Measurements from ENCODE around the gene ZSWIM4.
"Not testable (repeated sequence)": the region's sequence is repeated elsewhere in the genome, so short reads cannot be mapped to it uniquely, and the experiment has no call there.

ZSWIM4 gene

DNA sequence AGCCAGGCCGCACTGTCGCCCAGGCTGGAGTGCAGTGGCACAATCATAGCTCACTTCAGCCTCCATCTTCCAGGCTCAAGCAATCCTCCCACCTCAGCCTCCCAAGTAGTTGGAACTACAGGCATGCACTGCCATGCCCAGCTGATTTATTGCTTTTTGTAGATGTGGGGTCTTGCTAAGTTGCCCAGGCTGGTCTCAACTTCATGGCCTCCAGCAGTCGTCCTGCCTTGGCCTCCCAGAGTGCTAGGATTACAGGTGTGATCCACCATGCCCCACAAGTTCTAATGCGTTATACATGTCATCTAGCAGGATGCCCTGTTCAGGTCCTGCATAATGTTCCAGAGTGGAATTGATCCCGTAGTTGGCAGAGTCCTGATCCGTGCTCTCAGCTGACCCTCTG, 16.4 kb upstream of the ZSWIM4 start:
- DNase-seq, result no peak

DNA sequence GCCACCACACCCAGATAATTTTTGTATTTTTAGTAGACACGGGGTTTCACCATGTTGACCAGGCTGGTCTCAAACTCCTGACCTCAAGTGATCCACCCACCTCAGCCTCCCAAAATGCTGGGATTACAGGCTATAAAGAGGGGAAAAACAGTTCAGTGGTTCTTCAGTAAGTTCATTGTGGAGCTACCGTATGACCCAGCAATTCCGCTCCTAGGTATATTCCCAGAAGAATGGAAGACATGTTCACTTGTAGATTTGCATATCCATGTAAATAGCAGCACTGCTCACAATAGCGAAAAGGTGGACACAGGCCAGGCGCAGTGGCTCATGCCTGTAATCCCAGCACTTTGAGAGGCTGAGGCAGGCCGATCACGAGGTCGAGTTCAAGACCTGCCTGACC, 15.4 kb upstream of the ZSWIM4 start:
- not testable (repeated sequence) for DNase-seq

DNA sequence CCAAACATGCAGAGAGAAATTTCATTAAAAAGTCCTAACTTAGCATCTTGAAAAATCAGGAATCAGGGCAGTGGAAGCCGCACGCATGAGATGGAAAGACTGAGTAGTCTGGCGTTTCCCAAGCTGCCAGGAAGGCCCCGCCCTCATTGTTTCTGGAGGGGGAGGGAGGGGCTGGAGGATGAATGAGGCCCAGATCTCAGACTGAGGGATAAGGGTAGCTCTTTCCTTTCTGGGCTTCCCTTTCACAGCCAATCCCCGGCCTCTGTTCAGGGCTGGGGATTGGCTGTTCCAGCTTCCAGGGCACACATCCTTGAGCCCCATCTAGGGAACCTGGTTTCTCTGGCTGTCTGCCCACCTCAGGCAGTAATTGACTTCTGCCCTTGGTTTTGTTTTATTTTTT, 13.7 kb upstream of the ZSWIM4 start:
- DNase-seq, result no peak

DNA sequence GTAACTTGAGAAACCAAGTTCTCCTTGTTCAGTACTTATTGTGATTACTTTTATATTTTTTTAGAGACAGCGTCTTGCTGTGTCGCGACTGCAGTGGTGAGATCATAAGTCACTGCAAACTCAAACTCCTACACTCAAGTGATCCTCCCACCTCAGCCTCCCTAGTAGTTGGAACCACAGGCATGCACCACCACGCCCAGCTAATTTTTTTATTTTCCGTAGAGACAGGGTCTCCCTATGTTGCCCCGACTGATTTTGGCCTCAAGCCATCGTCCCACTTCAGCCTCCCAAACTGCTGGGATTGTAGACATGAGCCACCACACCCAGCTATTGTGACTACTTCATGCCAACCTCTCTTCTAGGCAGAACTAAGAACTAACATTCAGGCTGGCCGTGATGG, 12.7 kb upstream of the ZSWIM4 start:
- no peak for DNase-seq

DNA sequence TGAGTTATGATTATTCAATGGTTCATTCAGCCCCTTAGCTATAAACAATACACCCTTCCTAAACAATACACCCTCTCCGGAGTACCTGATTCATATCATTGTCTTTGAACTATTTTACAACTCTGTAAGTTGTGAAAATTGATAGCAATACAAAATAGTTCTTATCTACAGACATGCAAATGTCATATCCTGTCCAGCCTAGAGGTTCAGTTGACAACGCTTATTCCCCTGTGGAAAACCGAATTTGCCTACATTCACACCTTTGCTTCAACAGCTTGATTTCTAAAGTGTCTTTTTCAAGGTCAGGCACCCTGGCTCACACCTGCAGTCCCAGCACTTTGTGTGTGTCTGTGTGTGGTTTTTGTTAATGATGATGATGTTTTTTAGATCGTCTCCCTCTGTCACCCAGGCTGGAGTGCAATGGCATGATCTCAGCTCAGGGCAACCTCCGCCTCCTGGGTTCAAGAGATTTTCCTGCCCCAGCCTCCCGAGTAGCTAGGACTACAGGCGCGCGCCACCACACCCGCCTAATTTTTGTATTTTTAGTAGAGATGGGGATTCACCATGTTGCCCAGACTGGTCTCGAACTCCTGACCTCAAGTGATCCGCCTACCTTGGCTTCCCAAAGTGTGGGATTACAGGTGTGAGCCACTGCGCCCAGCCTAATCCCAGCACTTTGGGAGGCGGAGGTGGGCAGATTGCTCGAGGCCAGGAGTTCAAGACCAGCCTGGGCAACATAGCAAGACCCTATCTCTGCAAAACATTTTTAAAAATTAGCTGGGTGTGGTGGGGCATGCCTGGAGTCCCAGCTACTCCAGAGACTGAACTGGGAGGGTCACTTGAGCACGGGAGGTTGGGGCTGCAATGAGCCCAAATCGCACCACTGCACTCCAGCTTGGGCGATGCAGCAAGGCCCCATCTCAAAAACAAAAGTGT, 11.4 kb upstream of the ZSWIM4 start:
- no peak for DNase-seq

DNA sequence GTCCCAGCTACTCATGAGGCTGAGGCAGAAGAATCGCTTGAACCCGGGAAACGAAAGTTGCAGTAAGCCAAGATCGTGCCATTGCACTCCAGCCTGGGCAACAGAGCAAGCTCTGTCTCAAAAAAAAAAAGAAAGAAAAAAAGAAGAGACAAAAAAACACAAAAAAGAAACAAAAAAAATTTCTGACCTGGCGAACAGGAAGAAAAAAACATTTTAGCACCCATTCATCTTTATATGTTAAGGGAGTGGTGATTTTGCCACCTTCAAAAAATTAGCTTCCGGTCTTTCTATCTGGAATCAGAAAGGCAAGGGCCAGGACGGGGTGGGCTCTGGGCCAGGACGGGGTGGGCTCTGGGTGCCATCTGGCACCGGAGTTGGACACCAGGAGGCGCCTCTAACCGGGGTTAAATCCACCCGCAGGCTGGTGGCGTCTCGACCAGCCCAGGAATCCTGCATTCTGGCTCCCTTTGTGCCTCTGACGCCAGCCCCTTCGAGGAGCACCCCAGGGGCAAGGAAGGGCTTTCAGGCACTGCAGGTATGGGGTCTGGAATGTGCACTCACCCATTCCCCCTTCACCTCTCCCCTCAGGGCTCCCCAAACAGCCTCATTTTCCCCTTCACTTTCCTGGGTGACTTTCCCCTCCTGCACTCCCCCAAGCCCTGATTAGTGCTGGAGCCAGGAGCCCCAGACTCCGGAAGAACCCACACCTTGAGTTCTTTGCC, 10.4 kb upstream of the ZSWIM4 start:
- peak; percentile 63 for DNase-seq

DNA sequence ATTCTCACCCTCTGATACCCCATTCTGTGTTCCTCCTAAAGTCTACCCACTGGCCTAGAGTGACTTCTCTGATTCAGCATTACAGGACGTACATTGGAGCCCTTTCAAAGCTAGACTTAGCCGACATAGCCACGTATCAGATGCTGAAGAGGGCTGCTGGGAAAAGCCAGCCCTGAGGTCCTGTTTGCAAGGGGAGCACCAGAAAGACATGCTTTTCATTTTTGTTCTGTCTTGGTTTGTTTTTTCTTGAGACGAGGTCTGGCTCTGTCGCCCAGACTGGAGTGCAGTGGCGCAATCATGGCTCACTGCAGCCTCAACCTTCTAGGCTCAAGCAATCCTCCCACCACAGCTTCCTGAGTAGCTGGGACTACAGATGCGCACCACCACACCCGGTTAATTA, 6.3 kb upstream of the ZSWIM4 start:
- DNase-seq, result no peak

DNA sequence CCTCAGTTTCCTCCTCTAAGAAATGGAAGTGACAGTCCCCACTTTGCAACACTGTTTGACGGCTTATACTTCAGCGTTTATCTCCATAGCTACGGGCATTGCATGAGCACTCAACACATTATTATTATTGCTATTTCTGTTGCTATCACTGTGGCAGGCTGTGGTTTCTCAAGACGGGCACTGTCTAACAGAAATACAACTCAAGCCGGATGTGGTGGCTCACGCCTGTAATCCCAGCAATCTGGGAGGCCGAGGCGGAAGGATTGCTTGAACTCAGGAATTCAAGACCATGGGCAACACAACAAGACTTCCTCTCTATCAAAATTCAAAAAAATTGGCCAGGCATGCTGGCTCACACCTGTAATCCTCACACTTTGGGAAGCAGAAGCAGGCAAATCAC, 4.9 kb upstream of the ZSWIM4 start:
- DNase-seq, result no peak

DNA sequence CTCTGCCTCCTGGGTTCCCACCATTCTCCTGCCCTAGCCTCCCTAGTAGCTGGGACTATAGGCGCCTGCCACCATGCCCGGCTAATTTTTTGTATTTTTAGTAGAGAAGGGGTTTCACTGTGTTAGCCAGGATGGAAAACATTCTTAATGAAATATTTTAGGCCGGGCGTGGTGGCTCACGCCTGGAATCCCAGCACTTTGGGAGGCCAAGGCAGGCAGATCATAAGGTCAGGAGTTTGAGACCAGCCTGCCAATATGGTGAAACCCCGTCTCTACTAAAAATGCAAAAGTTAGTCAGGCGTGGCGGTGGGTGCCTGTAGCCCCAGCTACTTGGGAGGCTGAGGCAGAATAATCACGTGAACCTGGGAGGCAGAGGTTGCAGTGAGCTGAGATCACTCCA, 1.9 kb upstream of the ZSWIM4 start:
- DNase-seq, result not testable (repeated sequence)

DNA sequence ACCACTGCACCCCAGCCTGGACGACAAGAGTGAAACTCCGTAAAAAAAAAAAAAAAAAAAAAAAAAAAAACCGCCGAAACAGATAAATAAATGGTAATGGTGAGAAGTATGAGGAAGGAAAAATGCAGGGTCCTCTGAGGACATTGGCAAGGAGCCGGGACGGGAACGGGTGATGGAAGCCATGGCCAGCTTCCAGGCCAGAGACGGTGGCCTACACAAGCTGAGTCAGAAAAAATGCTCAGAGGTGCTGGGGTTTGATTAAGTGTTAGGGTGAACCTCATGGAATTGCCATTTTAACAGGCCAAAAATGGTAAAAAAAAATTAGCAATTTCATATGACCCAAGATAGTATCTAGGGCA, 866 bp upstream of the ZSWIM4 start:
- DNase-seq, result no peak

DNA sequence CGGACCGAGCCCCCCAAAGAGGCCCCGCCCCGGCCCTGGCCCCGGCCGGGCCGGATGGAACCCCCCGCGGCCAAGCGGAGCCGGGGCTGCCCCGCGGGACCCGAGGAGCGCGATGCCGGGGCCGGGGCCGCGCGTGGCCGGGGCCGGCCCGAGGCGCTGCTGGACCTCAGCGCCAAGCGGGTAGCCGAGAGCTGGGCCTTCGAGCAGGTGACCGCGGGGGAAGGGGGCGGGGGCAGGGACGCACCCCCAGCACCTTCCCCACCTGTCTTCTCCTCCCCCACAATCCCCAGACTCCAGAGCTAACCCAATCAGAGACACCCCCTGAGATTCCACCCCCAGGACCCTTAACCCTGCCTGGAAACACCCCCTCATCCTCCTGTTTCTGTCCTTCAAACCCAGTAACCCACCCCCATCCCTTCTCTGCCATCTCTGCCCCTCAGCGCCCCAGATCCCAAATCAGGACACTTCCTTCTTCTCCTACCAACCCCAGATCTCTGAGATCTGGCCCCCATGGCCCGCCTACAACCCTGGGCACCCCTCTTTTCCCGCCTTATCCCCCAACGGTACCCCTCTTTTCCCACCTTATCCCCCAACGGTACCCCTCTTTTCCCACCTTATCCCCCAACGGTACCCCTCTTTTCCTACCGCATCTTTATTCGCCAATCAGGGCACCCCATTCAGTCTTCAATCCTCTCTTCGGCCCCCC, 505 bp downstream of the ZSWIM4 start:
- no peak for DNase-seq

DNA sequence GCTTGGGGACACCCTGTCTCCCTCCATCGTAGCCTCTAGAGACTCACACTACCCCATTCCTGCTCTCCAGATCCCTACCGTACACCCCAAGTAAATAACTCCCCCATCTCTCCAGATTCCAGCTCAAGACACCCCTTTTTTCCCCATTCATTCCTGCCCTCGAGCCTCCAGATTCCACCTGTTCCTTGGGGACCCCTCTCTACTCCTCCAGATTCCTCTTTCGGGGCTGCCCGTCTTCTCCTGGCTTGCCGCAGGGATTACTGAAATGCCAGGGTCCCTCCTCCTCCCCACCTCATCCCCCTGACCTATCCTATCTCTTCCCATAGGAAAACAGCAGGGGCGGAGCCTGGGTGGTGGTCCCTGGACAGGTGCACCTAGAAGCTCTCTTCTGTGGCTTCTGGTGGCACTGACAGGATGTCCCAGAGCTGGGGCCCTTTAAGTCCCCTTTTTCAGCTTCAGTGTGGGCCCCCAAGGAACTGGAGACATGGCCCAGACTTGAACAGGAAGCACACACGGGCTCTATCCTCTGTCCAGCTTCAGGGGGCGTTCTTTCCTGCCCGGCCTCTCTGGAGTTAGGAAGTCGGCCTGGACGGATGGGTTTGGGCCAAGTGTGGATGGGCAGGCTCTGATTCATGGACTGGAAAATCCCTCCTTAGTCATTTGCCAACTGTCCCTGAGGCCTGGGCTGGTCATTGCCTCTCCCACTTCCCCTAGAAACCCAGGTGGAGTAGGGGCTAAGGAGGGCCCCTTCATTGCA, 1.2 kb downstream of the ZSWIM4 start:
- DNase-seq, result no peak

DNA sequence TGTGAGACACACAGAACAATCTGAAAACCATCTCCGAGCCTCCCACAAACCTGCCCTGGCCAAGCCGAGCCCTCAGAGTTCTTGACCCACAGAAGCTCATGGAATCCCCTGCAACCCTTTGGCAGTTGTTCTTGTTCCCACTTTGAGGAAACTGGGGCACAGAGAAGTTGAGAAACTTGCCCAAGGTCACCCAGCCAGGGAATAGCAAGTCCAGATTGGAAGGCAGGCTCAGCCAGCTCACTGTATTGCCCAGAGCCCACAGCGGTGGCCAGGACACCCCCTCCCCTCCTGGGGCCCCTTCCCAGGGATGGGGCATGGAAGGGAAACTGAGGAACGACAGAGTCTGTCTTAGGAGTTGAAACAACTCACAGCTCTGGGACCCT, 1.8 kb downstream of the ZSWIM4 start:
- no peak for DNase-seq

DNA sequence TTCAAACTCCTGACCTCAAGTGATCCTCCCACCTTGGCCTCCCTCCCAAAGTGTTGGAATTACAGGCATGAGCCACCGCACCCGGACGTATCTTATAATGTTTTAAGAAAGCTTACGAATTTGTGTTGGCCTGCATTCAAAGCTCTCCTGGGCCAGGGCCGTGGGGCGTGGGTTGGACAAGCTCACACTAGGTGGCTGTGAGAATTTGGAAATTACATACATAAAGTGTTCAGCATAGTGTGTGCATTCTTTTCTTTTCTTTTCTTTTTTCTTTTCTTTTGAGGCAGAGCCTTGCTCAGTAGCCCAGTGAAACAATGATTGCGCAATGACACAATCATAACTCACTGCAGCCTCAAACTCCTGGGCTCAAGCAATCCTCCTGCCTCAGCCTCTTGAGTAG, 2.6 kb downstream of the ZSWIM4 start:
- DNase-seq, result no peak

DNA sequence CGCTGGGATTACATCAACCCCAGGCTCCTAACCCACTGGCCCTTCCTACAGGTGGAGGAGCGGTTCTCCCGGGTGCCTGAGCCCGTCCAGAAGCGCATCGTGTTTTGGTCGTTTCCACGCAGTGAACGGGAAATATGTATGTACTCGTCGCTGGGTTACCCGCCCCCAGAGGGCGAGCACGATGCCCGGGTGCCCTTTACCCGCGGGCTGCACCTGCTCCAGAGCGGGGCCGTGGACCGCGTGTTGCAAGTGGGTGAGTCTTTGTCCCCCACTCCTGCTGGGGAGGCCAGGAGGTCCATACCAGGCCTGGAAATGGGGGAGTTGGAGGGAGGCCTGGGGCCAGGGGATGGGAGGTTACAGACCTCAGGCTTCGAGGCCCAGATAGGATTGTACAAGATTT, 4.4 kb downstream of the ZSWIM4 start:
- no peak for DNase-seq

DNA sequence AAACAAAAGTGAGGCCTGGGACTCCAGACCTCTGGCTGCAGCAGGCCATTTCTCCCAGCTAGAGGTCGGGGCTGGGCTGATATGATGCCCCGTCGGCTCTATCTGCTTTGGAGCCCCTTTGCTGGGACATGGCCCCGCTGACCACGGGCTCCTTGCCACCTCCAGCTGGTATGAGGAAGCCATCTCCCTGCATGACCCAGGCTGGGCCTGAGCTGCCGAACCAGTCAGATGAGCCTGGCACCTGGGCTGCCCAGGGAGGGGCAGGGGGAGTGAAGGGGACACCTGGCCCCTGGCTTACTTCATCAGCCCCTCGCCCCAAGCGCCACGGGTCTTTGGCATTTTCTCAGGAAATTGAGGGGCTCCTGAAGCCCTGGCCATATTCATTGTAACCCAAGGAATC, 7.8 kb downstream of the ZSWIM4 start:
- DNase-seq, result no peak

DNA sequence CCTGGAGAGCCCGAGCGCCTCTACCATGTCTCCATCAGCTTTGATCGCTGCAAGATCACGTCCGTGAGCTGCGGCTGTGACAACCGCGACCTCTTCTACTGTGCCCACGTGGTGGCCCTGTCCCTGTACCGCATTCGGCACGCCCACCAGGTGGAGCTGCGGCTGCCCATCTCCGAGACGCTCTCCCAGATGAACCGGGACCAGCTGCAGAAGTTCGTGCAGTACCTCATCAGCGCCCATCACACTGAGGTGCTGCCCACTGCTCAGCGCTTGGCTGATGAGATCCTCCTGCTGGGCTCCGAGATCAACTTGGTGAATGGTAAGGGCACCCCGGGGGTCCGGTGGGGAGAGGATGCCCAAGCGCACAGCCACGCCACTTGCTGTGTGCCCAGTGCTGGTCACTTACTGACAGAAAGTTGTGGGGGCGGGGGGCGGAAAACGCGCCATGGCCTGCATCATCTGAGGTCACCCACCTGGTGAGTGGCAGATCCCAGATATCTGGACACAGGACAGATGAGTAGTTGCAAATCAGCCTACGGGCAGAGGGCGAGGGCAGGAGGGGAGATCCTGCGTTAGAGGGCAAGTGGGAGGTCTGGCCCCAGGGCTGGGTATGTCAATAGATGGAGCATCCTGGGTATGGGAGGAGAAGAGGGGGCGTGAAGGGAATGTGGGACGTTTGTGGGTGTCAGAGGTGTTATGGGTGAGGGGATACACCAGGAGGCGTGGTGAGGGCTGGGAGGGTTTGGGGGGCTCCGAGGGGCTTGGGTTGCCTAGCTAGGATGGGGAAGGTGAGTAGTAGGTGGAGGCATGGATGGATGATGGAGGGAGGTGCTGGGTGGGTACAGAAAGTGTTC, 9.8 kb downstream of the ZSWIM4 start:
- no peak for DNase-seq

DNA sequence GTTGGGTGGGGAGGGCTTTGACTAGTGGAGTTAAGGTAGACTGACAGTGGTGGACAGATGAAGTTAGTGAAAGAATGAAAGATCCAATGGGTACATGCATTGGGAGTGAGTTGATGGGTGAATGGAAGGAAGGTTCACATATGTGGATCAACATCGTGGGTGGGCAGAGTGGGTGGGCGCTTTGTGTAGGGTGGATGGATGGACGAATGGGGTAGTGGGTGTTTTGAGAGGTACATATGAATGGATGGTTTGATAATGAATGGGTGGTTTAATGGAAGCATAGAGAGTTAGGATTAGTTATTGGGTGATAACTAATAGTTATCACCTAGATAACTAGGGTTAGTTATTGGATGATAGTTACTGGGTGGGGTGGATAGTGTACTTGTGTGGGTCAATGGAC, 11.5 kb downstream of the ZSWIM4 start:
- DNase-seq, result no peak

DNA sequence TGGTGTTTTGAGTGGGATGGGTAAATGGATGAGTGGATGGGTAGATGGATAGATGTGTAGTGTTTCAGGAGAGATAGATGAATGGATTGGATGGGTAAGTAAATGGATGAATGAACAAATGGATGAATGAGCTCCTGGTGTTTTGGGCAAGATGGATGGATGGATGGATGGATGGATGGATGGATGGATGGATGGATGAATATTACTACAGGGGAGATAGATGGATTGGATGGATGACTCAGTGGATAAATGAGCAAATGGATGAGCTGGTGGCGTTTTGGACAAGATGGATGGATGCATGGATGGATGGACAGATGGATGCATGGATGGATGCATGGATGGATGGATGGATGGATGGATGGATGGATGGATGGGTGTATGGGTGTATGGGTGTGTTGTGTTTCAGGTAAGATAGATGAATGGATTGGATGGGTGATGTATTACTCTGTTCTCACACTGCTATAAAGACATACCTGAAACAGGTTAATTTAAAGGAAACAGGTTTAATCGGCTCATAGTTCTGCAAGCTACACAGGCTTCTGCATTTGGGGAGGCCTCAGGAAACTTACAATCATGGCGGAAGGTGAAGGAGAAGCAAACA, 12.3 kb downstream of the ZSWIM4 start:
- no peak for DNase-seq

DNA sequence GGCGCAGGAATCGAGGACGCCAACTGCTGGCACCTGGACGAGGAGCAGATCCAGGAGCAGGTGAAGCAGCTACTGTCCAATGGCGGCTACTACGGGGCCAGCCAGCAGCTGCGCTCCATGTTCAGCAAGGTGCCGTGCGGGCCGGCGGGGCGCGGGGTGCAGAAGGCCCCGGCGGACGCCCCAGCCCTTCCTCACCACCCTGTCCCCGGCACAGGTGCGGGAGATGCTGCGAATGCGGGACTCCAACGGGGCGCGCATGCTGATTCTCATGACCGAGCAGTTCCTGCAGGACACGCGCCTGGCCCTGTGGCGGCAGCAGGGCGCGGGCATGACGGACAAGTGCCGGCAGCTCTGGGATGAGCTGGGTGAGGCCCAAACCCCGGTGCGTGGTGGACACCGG, 13.6 kb downstream of the ZSWIM4 start:
- DNase-seq, result no peak

DNA sequence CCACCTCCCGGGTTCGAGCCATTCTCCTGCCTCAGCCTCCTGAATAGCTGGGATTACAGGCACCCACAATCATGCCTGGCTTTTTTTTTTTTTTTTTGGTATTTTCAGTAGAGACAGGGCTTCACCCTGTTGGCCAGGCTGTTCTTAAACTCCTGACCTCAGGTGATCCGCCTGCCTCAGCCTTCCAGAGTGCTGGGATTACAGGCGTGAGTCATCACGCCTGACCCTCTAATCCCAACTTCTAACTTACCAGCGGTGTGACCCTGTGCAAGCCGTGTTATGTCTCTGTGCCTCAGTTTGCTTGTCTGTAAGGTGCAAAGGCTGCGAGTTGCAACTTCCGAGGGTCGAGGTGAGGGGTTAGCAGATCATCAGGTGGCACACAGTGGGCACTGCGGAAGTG, 17.3 kb downstream of the ZSWIM4 start:
- no peak for DNase-seq

DNA sequence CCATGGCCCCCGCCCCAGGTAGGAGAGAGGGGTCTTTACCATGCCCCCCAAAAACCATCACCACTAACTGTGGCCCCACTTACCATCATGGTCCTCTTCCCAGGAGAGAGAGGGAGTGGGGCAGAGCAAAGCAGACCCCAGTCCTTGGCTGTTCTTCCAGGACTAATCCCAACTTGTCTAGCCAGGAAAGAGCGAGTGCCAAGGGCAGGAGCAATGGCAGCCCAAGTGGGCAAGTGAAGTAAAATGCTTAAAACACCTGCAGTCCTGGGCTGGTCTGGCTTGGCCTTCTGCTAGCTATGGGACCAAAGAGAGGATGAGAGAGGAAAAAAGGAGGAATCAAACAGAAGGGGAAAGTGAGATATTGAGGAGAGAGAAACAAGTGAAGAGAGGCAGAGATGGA, 17.9 kb downstream of the ZSWIM4 start:
- no peak for DNase-seq
